ENCODE measurements around the gene VWA5B1.

Gene VWA5B1

GRCh38 chr1:20370698-20371097 is 80.0 kb downstream of the VWA5B1 start:
- DNase-seq (ENCODE audit: low spot score) = no peak

DNA sequence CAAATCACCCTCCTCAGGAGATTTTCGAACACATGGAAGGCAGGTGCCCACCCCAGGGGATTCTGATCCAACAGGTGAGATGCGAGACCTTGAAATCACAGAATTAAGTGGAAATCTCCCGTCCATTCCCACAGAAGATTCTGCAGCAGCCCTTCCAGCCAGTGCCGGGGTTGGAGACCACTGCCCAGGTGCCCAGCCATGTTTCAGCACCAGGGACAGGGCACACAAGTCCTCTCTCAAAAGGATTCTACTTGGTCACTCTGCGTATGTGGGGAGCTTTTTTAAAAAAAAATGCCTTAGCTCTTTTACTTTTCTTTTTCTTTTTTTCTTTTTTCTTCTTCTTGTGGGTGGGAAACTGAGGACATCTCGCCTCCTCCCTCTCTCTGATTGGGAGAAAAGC is 80.7 kb downstream of the VWA5B1 start:
- no peak for DNase-seq (ENCODE audit: low spot score)

DNA sequence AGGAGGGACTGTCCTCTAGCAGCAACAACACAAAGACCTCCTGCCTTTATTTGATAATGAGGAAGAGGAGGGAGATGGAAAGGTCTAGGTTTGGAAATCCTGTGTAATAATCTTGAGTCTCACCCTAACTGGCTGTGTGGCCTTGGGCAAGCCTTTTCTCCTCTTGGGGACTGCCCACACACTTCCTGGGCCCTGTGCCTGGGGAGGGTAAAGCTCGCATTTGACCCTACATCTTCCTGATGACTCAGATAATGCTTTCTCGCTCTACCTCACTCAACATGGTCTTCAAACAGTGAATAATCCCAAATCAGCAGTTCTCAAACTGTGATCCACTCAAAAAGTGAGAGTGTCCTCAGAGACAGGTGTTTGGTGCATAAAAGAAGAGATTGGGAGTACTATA is 81.2 kb downstream of the VWA5B1 start:
- no peak for DNase-seq (ENCODE audit: low spot score)

DNA sequence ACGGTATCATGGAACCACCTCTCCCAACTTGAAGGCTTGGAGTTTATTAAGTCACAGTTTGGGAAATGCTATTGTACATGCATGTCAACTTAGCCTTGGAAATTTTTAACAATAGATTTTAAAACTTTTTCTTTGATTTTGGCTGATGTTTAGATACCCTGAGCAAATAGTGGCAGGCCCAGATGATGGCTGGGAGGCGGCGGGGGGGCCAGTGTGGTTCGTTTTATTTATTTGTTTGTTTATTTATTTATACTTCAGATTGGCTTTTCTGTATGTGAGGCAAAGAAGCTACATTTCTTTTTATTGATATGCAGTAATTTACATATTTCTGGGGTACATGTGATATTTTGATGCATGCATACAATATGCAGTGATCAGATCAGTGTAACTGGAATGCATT is 82.0 kb downstream of the VWA5B1 start:
- DNase-seq (ENCODE audit: low spot score) = no peak

DNA sequence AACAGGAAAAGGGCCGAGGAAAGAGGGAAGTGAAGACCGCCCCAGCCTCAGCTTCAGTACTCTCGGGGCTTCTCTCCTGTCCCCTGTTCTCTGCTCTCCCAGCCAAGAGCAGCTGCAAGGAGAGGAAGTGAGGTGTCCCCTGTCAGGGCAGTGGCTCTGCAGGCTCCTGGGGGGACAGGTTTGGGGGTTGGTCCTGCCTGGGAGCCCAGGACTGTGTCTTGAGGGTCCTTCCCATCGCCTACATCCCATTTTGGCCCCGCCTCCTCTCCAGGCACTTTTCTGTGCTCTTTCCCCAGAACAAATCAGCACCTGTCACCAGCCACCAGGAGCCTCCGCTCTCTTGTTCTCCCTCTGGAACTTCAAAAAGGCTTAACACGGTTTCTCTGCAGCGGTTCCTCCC is 82.6 kb downstream of the VWA5B1 start:
- DNase-seq (ENCODE audit: low spot score) = no peak

GRCh38 chr1:20373764-20374163 is 83.1 kb downstream of the VWA5B1 start:
- no peak for DNase-seq (ENCODE audit: low spot score)

DNA sequence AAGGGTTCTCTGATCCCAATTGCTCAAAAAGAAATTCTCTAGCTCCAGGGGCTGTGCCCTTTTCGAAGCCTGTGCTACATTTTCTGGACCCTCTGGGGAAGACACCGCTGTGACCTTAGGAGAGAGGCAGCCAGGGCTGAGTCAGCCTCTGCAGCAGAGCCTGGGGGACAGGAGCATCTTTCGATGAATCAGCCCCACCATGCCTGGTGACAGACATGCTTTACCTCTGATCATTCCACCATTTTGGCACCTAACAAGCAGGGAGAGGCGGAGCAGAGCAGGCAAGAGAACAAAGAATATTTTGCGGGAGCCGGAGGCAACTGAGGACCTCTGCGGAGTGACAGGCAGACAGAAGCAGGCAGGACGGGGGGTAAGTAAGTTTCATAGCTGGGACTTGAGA is 84.9 kb downstream of the VWA5B1 start:
- no peak for DNase-seq (ENCODE audit: low spot score)

DNA sequence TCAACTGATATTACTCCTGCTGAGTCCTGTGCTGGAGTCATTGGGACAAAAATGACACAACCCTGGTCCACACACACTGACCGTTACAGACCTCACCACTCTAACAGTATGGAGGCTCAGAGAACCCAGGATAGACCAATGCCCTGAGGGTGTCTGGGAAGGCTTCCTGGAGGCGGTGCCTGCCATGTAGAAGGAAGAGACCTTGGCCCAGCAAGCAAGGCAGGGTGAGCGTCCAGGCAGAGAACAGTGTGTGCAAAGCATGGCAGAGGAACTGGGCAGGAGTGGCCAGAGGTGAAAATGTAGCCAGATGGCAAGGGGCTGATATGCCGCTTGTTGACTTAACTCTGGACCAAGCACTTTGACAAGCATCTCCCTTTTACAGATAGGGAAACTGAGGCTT is 85.5 kb downstream of the VWA5B1 start:
- DNase-seq (ENCODE audit: low spot score) = no peak

DNA sequence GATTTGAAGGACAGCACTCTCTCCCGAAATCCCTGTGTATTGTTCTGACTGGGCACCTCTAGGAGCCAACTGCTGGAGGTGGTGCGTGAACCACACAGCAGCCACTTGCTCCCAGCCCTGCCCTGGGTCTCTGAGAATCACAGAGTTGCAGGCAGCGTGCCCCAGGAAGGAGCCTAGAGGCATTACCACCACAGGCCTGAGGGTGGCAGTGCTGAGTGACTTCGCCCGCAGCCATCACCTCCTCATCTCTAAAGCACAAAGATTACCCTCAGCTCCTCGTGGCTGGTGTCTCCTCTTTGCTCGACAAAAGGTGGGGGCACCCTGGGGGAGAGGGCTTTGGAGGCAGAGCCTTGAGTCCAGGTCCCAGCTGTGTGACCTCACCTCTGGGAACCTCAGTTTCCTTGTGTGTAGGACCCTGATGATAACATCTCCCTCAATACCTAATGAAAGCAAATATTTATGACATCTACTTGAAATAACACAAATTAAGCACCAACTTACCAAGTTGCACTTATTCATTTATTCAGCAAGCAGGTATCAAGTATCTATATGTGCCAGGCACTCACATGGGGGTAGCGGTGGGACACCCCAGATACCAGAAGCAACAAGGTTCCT is 86.3 kb downstream of the VWA5B1 start:
- DNase-seq (ENCODE audit: low spot score) = peak; percentile 70

- no peak for DNase-seq (ENCODE audit: low spot score)
Observed at GRCh38 chr1:20377516-20378270, 87.0 kb downstream of the VWA5B1 start.

DNA sequence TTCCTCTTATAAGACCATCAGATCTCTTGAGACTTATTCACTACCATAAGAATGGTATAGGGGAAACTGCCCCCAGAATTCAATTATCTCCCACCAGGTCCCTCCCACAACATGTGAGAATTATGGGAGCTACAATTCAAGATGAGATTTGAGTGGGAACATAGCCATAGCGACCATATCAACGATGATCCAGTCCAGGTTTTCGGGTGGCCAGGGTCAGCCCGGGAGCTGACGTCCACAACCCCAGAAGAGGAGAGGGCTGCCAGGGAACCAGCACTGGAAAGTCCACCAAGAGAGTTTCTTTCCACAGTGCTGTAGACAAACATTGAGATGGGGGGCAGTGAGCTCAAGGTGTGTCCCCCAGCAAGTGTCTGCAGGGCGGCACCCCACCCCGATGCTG is 88.4 kb downstream of the VWA5B1 start:
- DNase-seq (ENCODE audit: low spot score) = no peak

DNA sequence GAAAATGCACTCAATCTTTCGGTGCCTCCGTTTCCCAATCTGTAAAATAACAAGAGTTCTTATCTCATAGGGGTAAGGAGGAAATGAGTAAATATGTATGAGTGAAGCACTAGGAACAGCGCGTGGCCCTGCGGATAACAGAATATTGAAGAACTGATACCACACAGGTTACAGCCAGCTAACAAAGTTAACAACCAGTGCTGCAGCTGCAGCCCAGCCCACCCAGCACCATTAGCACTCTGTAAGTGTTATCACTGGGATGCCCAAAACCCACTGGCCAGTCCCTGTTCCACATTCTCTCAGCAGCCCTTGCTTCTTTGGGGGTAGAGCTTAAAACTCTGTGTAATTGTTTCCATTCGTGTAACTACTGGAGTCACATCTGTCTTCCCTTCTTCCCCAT is 89.5 kb downstream of the VWA5B1 start:
- DNase-seq (ENCODE audit: low spot score) = no peak

DNA sequence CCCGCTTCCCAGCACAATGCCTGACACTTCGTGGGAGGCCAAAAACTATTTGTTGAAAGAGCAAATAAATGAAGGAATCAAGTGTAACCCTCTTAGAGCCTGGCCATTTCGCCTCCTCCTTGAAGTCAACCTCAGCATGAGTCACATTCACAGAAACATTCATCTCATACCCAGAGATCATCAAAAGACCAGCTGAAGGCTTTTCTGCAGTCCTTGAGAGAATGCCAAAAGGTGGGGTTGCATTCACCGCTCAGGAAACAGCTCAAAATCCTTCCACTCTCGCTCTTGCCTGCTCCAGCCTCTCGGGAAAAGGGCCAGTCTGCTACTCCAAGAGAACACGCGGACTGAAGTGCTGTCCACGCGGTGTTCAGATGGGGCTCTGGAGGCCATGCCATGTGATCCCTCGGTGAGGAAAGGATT is 90.0 kb downstream of the VWA5B1 start:
- no peak for DNase-seq (ENCODE audit: low spot score)

DNA sequence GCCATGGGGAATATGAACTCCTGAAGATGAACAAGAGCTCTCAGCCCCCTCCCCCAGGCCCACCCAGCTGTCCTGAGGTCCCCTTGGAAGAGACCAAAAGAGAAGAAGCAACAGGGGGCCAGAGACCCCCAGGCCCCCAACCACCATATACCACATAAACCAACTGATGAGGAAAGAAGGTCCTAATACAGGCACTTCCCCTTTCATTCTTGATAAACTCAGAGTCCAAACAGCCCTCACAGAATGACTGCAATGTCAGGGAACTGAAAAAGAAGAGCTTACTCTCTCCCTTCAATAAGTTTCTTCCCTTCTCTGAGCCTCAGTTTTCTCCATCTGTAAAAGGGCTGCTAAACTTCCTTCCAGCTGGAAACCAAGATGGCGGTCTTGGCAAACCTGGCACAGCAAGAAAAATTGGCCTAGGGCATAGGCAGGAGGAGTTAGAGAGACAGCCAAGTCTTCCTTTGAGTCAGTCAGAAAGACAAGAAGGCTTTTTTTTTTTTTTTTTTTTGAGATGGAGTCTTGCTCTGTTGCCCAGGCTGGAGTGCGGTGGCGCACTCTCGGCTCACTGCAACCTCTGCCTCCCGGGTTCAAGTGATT is 90.5 kb downstream of the VWA5B1 start:
- no peak for DNase-seq (ENCODE audit: low spot score)

- DNase-seq (ENCODE audit: low spot score) = no peak
Observed at GRCh38 chr1:20381961-20382360, 91.3 kb downstream of the VWA5B1 start.

DNA sequence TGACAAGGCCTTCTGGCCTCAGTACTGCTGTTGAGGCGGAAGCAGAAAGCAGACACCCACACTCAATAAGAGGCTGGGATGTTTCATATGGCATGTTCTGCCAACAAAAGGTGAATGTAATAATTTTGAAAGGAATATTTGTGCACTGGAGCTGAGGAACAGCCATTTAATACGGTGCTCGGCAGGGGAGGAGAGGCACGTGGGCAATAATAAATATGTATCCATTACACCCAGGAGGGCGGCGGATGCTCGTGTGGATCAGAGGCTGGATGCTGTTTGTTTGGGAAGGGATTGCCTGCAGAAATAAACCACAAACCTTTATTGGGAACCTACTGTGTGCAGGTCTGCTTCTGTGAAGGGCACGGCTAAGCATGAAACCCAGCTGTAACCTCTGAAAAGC is 92.0 kb downstream of the VWA5B1 start:
- DNase-seq (ENCODE audit: low spot score) = no peak

DNA sequence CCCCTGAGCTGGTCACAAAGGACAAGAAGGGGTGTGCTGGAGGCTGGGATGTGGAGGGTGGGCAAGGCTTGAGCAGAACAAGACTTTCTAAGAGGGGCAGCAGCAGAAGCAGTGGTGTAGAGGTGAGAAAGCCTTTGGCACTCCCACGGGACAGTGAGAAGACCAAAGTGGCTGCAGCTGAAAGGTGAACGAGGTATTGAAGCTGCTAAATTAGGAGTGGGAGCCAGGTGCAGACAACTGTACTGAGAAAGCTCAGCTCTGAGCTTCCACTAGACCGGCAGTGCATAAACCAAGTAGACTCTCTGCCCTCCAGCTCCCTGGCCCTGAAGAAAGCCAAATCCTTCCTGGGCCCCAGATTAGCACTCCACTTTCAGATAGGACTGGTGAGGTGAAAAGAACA is 93.0 kb downstream of the VWA5B1 start:
- no peak for DNase-seq (ENCODE audit: low spot score)

DNA sequence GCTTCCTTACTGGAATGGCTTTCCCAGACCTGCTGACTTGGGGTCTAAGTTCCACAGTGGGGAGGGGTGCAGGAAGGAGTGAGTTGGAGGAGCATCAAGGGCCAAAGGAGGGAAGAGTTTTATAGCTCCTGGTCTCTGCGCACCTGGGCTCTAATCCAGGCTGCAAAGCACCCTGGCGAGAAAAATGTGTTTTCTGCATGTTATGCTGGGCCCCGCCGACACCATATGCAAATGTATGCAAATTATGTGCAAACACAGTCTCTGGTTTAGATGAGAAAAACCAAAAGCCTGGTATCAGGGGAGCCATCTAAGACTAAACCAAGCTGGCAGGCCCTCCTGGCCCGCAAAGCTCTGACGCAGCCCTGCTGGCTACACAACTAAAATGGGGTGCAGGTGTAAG is 95.0 kb downstream of the VWA5B1 start:
- peak; percentile 42 for DNase-seq (ENCODE audit: low spot score)

GRCh38 chr1:20386323-20387081 is 95.8 kb downstream of the VWA5B1 start:
- DNase-seq (ENCODE audit: low spot score) = no peak

- DNase-seq (ENCODE audit: low spot score) = no peak
Observed at GRCh38 chr1:20389571-20389970, 98.9 kb downstream of the VWA5B1 start.

GRCh38 chr1:20390589-20391331 is 100.1 kb downstream of the VWA5B1 start:
- DNase-seq (ENCODE audit: low spot score) = no peak

DNA sequence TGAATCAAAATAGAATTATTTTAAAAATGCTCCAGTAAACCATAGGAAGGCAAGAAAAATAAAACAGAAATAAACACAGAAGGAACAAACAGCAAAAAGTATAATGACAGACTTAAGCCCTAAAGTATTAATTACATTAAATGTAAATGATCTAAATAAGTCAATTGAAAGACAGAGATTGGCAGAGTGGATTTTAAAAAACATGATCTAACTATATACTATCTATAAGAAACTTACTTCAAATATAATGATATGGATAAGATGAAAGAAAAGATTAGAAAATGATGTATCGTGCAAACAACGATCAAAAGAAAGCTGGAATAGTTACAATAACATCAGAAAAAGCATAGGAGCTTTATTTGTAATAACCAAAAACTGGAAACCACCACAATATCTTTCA is 104.6 kb downstream of the VWA5B1 start:
- DNase-seq (ENCODE audit: low spot score) = no peak
